Central memory CD8-positive, alpha-beta T cell (primary cell): ENCODE measurements around the gene ADGRD1.

Experiments used
- ATAC-seq: fragments of 150-1000 bp; cut with Tn5 transposase; replicated peaks from 2 replicates; pipeline ENCODE4 v1.10.0; 2022; ENCODE audit warnings: mild to moderate bottlenecking, moderate FRiP score, moderate number of reproducible peaks; ENCODE audit not compliant: poor library complexity, severe bottlenecking; ENCODE audit errors: extremely low read depth
- DNase-seq, 2 donors: peaks; one replicate each; pipeline ENCODE4 v3.0.0; 2021; ENCODE audit warnings: low spot score in 2 of 2
- H3K27ac Mint-ChIP-seq: one replicate; pipeline ENCODE4 v1.8.0; 2022; ENCODE audit warnings: low read depth, mild to moderate bottlenecking, moderate library complexity, mixed read lengths
- H3K27me3 Mint-ChIP-seq: one replicate; pipeline ENCODE4 v1.8.0; 2022; ENCODE audit warnings: mixed read lengths
- H3K36me3 Mint-ChIP-seq: one replicate; pipeline ENCODE4 v1.8.0; 2022; ENCODE audit warnings: mild to moderate bottlenecking, moderate library complexity, mixed read lengths; ENCODE audit not compliant: insufficient read depth
- H3K4me1 Mint-ChIP-seq: one replicate; pipeline ENCODE4 v1.8.0; 2022; ENCODE audit warnings: mixed read lengths
- H3K4me3 Mint-ChIP-seq: one replicate; pipeline ENCODE4 v1.8.0; 2022; ENCODE audit warnings: mild to moderate bottlenecking, moderate library complexity, mixed read lengths
- H3K9me3 Mint-ChIP-seq: one replicate; pipeline ENCODE4 v1.8.0; 2022; ENCODE audit warnings: mixed read lengths

The ADGRD1 gene

DNA sequence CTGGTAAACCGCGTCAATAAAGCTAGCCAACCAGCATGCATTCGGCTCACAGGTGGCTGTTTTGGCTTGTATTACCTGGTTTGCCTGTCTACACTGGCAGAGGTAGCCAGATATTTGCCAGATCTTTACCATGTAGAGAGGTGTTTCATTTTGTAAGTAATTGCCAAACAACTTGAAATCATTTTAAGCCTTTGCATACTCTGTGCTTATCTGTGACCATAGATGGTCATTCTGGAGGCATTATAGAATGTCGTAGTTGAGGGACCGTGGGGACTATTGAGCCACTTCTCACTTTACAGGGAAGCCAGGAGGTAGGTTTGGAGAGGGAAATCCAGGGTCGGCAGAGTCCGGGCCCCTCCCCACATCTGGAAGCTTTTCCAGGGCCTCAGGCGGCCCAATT is 5.9 kb downstream of the ADGRD1 start:
- ATAC-seq (no peak), DNase-seq (no peak)
- H3K4me3 Mint-ChIP-seq, result no peak overlapping the region
- peaks cover 26% of the 10 kb centered on the region for H3K27me3 Mint-ChIP-seq
- H3K9me3 Mint-ChIP-seq, result no peaks in the 10 kb centered on the region
- H3K36me3 Mint-ChIP-seq, result no peaks in the 10 kb centered on the region
- no peaks in the 10 kb centered on the region for H3K4me1 Mint-ChIP-seq
- no peak overlapping the region for H3K27ac Mint-ChIP-seq

GRCh38 chr12:130960058-130960457 is 6.4 kb downstream of the ADGRD1 start:
- Mint-ChIP-seq H3K27me3 (peaks cover 26% of the 10 kb centered on the region), H3K9me3 (no peaks in the 10 kb centered on the region), H3K4me1 (no peaks in the 10 kb centered on the region), H3K27ac (no peak overlapping the region), H3K4me3 (no peak overlapping the region), H3K36me3 (no peaks in the 10 kb centered on the region)
- DNase-seq (no peak), ATAC-seq (no peak)

- DNase-seq, result no peak
- H3K36me3 Mint-ChIP-seq, result no peaks in the 10 kb centered on the region
- H3K4me3 Mint-ChIP-seq, result no peak overlapping the region
- H3K27me3 Mint-ChIP-seq, result peaks cover 26% of the 10 kb centered on the region
- H3K27ac Mint-ChIP-seq, result no peak overlapping the region
- no peaks in the 10 kb centered on the region for H3K9me3 Mint-ChIP-seq
- no peaks in the 10 kb centered on the region for H3K4me1 Mint-ChIP-seq
- no peak for ATAC-seq
Observed at GRCh38 chr12:130960787-130961186, 7.1 kb downstream of the ADGRD1 start.

- Mint-ChIP-seq H3K9me3 (no peaks in the 10 kb centered on the region), H3K4me3 (no peak overlapping the region), H3K36me3 (no peaks in the 10 kb centered on the region), H3K4me1 (no peaks in the 10 kb centered on the region), H3K27ac (no peak overlapping the region), H3K27me3 (peaks cover 38% of the 10 kb centered on the region)
- ATAC-seq (no peak), DNase-seq (no peak)
Observed at GRCh38 chr12:130961921-130962451, 8.3 kb downstream of the ADGRD1 start.

DNA sequence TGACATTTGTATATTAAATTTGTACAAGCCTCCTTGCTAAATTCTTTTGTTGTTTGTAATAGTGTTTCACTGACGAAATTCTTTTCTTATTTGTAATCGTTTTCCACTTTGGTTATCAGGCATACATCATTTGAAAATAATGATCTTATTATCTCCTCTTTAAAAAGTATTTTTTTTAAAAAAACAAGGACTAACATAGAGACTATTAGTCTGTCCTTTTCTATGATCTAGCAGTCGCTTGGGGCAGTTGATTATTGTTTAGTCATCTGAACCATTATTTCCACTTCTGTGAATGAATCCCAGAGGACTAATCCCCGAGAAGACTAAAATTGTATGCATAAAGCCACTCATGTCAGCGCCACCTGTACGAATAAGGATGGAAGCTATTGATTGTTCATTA is 11.5 kb downstream of the ADGRD1 start:
- no peaks in the 10 kb centered on the region for H3K9me3 Mint-ChIP-seq
- no peaks in the 10 kb centered on the region for H3K4me1 Mint-ChIP-seq
- ATAC-seq (no peak), DNase-seq (no peak)
- no peaks in the 10 kb centered on the region for H3K36me3 Mint-ChIP-seq
- peaks cover 55% of the 10 kb centered on the region for H3K27me3 Mint-ChIP-seq
- H3K27ac Mint-ChIP-seq, result no peak overlapping the region
- H3K4me3 Mint-ChIP-seq, result no peak overlapping the region

- Mint-ChIP-seq H3K36me3 (no peaks in the 10 kb centered on the region), H3K9me3 (no peaks in the 10 kb centered on the region), H3K4me3 (no peak overlapping the region), H3K27ac (no peak overlapping the region), H3K27me3 (peaks cover 50% of the 10 kb centered on the region), H3K4me1 (no peaks in the 10 kb centered on the region)
- ATAC-seq (no peak), DNase-seq (no peak)
Observed at GRCh38 chr12:130965668-130966067, 12.0 kb downstream of the ADGRD1 start.

DNA sequence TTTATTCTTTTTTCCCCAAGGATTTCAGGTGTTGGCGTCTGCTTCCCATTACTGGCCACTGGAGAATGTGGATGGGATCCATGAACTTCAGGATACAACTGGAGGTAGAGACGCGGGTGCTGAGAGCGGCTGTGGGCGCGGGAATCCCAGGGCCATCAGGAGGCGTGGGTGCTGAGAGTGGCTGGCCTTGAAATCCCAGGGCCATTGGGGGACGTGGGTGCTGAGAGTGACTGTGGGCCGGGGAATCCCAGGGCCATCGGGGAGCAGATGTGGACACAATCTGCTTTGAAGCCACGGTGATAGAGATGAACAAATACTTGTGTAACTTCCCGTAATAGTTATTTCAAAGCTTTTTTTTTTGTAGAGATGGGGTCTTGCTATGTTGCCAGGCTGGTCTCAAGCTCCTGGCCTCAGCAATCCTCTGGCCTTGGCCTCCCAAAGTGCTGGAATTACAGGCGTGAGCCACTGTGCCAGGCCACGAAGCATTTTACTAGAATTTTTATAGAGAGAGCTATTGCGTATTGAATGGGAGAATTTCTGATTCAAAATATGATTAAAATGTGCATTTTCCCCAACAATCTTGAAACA is 12.8 kb downstream of the ADGRD1 start:
- H3K4me3 Mint-ChIP-seq, result no peak overlapping the region
- no peaks in the 10 kb centered on the region for H3K9me3 Mint-ChIP-seq
- peaks cover 42% of the 10 kb centered on the region for H3K27me3 Mint-ChIP-seq
- no peak for DNase-seq
- H3K36me3 Mint-ChIP-seq, result no peaks in the 10 kb centered on the region
- no peak for ATAC-seq
- H3K27ac Mint-ChIP-seq, result no peak overlapping the region
- no peaks in the 10 kb centered on the region for H3K4me1 Mint-ChIP-seq

DNA sequence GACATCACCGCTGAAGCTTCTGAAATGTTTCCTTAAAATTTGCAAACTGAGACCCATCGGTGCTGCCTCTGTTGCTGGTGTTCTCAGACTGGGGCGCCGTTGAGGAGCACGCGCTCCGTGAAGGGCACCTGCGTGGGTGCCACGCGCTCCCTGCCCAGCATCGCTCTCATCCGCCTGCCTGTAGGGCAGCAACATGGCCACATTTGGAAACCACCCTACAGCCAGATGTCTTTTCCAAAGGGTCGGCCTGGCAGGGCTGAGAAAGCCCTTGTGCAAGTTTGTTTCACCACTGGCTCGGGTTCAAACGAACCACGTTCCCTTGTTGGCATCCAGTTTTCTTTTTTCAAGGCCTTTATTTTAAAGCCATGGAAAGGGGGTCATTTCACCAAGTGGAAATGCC is 13.9 kb downstream of the ADGRD1 start:
- Mint-ChIP-seq H3K27me3 (peaks cover 31% of the 10 kb centered on the region), H3K4me3 (no peak overlapping the region), H3K9me3 (no peaks in the 10 kb centered on the region), H3K36me3 (peaks cover 3% of the 10 kb centered on the region), H3K4me1 (no peaks in the 10 kb centered on the region), H3K27ac (no peak overlapping the region)
- DNase-seq (no peak), ATAC-seq (no peak)

DNA sequence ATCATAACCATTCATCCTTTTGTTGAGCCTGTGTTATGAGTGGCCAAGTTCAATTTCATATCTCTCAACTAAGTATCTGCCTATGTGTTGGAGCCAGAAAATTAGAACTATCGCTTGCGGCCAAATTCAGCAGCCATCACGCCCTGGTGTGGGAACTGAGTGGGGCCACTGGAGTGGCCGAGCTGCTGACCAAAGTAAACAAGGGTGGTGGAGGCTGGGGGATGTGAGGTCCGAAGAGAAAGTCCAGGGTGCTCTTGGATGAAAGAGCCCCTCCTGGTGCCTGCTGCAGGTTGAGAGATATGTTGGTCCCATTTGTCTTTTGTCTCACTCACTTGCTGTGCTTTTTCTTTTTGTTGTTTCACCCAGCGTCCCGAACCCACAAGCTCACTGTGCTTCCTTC is 14.9 kb downstream of the ADGRD1 start:
- no peak overlapping the region for H3K4me3 Mint-ChIP-seq
- H3K9me3 Mint-ChIP-seq, result no peaks in the 10 kb centered on the region
- DNase-seq (no peak), ATAC-seq (no peak)
- H3K36me3 Mint-ChIP-seq, result peaks cover 3% of the 10 kb centered on the region
- no peak overlapping the region for H3K27ac Mint-ChIP-seq
- H3K4me1 Mint-ChIP-seq, result no peaks in the 10 kb centered on the region
- peaks cover 31% of the 10 kb centered on the region for H3K27me3 Mint-ChIP-seq

DNA sequence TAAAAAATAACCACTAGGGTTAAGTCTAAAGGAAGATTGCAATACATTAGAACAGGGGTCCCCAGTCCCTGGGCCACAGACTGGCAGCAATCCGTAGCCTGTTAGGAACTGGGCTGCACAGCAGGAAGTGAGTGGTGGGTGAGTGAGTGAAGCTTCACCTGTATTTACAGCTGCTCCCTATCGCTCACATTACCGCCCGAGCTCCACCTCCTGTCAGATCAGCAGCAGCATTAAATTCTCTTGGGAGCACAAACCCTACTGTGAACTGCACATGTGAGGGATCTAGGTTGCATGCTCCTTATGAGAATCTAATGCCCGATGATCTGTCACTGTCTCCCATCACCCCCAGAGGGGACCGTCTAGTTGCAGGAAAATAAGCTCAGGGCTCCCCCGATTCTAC is 15.5 kb downstream of the ADGRD1 start:
- DNase-seq, result no peak
- H3K4me3 Mint-ChIP-seq, result no peak overlapping the region
- no peaks in the 10 kb centered on the region for H3K9me3 Mint-ChIP-seq
- no peak overlapping the region for H3K27ac Mint-ChIP-seq
- H3K4me1 Mint-ChIP-seq, result no peaks in the 10 kb centered on the region
- no peak for ATAC-seq
- peaks cover 3% of the 10 kb centered on the region for H3K36me3 Mint-ChIP-seq
- H3K27me3 Mint-ChIP-seq, result peaks cover 31% of the 10 kb centered on the region

- Mint-ChIP-seq H3K4me1 (no peaks in the 10 kb centered on the region), H3K9me3 (no peaks in the 10 kb centered on the region), H3K36me3 (peaks cover 3% of the 10 kb centered on the region), H3K4me3 (no peak overlapping the region), H3K27me3 (peaks cover 31% of the 10 kb centered on the region), H3K27ac (no peak overlapping the region)
- no peak for ATAC-seq
- no peak for DNase-seq
Observed at GRCh38 chr12:130970165-130970907, 16.6 kb downstream of the ADGRD1 start.

GRCh38 chr12:130970908-130971233 is 17.2 kb downstream of the ADGRD1 start:
- no peaks in the 10 kb centered on the region for H3K9me3 Mint-ChIP-seq
- H3K4me1 Mint-ChIP-seq, result no peaks in the 10 kb centered on the region
- H3K4me3 Mint-ChIP-seq, result no peak overlapping the region
- no peak for ATAC-seq
- no peak for DNase-seq
- no peak overlapping the region for H3K27ac Mint-ChIP-seq
- peaks cover 30% of the 10 kb centered on the region for H3K27me3 Mint-ChIP-seq
- H3K36me3 Mint-ChIP-seq, result peaks cover 3% of the 10 kb centered on the region

DNA sequence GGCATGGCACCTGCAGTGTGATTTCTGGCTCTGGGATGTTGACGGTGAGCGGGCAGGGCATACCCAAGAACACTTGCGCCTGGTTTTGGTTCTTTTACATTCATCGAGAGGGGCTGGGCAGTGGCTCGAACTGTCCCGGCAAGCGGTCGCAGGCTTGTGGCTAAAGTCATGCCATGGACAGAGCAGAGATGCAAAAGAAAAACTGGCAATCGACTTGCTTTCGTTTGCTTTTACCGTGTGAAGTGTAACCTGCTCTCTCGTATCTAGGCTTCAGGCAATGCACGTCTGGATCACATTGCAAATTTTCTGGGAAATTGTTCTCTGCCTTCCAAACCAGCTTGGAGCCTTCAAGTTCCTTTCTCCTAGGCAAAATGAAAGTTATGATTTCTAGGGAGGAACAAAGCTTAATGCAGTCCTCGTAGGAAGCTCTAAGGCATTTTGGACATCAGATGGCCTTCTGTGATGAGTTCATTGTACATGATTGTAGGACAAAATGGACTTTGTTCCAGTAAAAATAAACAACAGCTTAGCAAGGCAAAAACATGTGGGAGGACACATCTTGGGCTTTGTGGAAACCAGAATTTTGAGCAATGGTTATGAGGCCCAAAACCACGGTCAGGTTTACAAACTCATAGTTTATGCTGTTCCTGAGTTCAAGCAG is 18.3 kb downstream of the ADGRD1 start:
- H3K27ac Mint-ChIP-seq, result no peak overlapping the region
- H3K36me3 Mint-ChIP-seq, result peaks cover 3% of the 10 kb centered on the region
- DNase-seq (no peak), ATAC-seq (no peak)
- H3K4me1 Mint-ChIP-seq, result no peaks in the 10 kb centered on the region
- peaks cover 18% of the 10 kb centered on the region for H3K27me3 Mint-ChIP-seq
- H3K9me3 Mint-ChIP-seq, result no peaks in the 10 kb centered on the region
- H3K4me3 Mint-ChIP-seq, result no peak overlapping the region
